ENCODE data around the gene MACROD2. TPM values are rescaled to one million over a fixed set of nuclear protein-coding genes. Genes with fewer than 3 reads are reported as not detected.

MACROD2 gene
- total and polyA plus RNA-seq, 2 experiments from 2014 or later = 2.8 to 4.3 TPM

GRCh38 chr20:14207591-14207990 is 212.3 kb downstream of the MACROD2 start:
- no peak overlapping the region for H3K27ac Mint-ChIP-seq

More at GRCh38 chr20:14207591-14207990, 212.3 kb downstream of the MACROD2 start:
- Histone ChIP-seq H3K79me2 (replicated peaks; ENCODE audit: insufficient read depth) (no peaks in the 10 kb centered on the region), H3K4me2 (no peak overlapping the region), H2AFZ (no peak overlapping the region), H3K9me2 (ENCODE audit: insufficient read depth) (no peaks in the 10 kb centered on the region), H3K36me3 (ENCODE audit: insufficient read depth) (no peaks in the 10 kb centered on the region; the same call in 1 of the 2 replicates), H4K20me1 (replicated peaks; ENCODE audit: insufficient read depth) (no peaks in the 10 kb centered on the region), H3F3A (replicated peaks; ENCODE audit: low read depth) (no peaks in the 10 kb centered on the region), H3K27ac (ENCODE audit: low read depth) (no peak overlapping the region), H3K4me1 (ENCODE audit: insufficient read depth) (no peaks in the 10 kb centered on the region), H3K4me3 (no peak overlapping the region), H3K27me3 (ENCODE audit: insufficient read depth) (no peaks in the 10 kb centered on the region)
- ATAC-seq = no peak
- peaks cover 5% of the 10 kb centered on the region; the same call in 2 of the 3 replicates for H3K36me3 Mint-ChIP-seq (ENCODE audit: low read depth)
- H3K4me1 Mint-ChIP-seq = no peaks in the 10 kb centered on the region
- no peak overlapping the region for H3K4me3 Mint-ChIP-seq
- H3K9me3 Mint-ChIP-seq = peaks cover 8% of the 10 kb centered on the region; the same call in 2 of the 3 replicates
- no peak for DNase-seq (ENCODE audit: low spot score)
- TF ChIP-seq NANOG (IDR thresholded peaks at IDR 0.05; ENCODE audit: borderline replicate concordance) (no peak), STAT1 (IDR thresholded peaks at IDR 0.05; ENCODE audit: unreplicated experiment) (no peak)
- TF ChIP-seq, protein P1, sequence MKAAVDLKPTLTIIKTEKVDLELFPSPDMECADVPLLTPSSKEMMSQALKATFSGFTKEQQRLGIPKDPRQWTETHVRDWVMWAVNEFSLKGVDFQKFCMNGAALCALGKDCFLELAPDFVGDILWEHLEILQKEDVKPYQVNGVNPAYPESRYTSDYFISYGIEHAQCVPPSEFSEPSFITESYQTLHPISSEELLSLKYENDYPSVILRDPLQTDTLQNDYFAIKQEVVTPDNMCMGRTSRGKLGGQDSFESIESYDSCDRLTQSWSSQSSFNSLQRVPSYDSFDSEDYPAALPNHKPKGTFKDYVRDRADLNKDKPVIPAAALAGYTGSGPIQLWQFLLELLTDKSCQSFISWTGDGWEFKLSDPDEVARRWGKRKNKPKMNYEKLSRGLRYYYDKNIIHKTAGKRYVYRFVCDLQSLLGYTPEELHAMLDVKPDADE (IDR thresholded peaks at IDR 0.05) = no peak
- TF ChIP-seq, protein P2, sequence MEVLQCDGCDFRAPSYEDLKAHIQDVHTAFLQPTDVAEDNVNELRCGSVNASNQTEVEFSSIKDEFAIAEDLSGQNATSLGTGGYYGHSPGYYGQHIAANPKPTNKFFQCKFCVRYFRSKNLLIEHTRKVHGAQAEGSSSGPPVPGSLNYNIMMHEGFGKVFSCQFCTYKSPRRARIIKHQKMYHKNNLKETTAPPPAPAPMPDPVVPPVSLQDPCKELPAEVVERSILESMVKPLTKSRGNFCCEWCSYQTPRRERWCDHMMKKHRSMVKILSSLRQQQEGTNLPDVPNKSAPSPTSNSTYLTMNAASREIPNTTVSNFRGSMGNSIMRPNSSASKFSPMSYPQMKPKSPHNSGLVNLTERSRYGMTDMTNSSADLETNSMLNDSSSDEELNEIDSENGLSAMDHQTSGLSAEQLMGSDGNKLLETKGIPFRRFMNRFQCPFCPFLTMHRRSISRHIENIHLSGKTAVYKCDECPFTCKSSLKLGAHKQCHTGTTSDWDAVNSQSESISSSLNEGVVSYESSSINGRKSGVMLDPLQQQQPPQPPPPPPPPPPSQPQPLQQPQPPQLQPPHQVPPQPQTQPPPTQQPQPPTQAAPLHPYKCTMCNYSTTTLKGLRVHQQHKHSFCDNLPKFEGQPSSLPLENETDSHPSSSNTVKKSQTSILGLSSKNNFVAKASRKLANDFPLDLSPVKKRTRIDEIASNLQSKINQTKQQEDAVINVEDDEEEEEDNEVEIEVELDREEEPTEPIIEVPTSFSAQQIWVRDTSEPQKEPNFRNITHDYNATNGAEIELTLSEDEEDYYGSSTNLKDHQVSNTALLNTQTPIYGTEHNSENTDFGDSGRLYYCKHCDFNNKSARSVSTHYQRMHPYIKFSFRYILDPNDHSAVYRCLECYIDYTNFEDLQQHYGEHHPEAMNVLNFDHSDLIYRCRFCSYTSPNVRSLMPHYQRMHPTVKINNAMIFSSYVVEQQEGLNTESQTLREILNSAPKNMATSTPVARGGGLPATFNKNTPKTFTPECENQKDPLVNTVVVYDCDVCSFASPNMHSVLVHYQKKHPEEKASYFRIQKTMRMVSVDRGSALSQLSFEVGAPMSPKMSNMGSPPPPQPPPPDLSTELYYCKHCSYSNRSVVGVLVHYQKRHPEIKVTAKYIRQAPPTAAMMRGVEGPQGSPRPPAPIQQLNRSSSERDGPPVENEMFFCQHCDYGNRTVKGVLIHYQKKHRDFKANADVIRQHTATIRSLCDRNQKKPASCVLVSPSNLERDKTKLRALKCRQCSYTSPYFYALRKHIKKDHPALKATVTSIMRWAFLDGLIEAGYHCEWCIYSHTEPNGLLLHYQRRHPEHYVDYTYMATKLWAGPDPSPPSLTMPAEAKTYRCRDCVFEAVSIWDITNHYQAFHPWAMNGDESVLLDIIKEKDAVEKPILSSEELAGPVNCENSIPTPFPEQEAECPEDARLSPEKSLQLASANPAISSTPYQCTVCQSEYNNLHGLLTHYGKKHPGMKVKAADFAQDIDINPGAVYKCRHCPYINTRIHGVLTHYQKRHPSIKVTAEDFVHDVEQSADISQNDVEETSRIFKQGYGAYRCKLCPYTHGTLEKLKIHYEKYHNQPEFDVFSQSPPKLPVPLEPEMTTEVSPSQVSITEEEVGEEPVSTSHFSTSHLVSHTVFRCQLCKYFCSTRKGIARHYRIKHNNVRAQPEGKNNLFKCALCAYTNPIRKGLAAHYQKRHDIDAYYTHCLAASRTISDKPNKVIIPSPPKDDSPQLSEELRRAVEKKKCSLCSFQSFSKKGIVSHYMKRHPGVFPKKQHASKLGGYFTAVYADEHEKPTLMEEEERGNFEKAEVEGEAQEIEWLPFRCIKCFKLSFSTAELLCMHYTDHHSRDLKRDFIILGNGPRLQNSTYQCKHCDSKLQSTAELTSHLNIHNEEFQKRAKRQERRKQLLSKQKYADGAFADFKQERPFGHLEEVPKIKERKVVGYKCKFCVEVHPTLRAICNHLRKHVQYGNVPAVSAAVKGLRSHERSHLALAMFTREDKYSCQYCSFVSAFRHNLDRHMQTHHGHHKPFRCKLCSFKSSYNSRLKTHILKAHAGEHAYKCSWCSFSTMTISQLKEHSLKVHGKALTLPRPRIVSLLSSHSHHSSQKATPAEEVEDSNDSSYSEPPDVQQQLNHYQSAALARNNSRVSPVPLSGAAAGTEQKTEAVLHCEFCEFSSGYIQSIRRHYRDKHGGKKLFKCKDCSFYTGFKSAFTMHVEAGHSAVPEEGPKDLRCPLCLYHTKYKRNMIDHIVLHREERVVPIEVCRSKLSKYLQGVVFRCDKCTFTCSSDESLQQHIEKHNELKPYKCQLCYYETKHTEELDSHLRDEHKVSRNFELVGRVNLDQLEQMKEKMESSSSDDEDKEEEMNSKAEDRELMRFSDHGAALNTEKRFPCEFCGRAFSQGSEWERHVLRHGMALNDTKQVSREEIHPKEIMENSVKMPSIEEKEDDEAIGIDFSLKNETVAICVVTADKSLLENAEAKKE (CRISPR knock-in tag; IDR thresholded peaks at IDR 0.05) = no peak
- no peaks in the 10 kb centered on the region for H3K27me3 Mint-ChIP-seq (ENCODE audit: insufficient read depth, low read depth, poor library complexity)

Measured in GM23338 (cell line).